C4-2B (cell line): ENCODE data around the gene DCBLD2.
"Not testable (repeated sequence)": the region's sequence is repeated elsewhere in the genome, so short reads cannot be mapped to it uniquely, and the experiment has no call there.

ENCODE experiments used
- H3K27ac ChIP-seq: fragments of 450-650 bp; 2 replicates; pipeline ENCODE4 v1.5.1; 2017
- CTCF ChIP-seq: fragments of 450-650 bp; conservative IDR thresholded peaks from 2 replicates; pipeline ENCODE4 v1.5.1; 2017; ENCODE audit warnings: mild to moderate bottlenecking
- ZFX ChIP-seq: fragments of 450-650 bp; IDR thresholded peaks from 2 replicates; pipeline ENCODE4 v1.6.1; 2017

The DCBLD2 gene

GRCh38 chr3:98890965-98891910, 10.3 kb downstream of the DCBLD2 start:
- TF ChIP-seq CTCF (no peak), ZFX (no peak)
- no peak overlapping the region for H3K27ac ChIP-seq

- H3K27ac ChIP-seq: no peak overlapping the region
- TF ChIP-seq CTCF (no peak), ZFX (no peak)
Observed at GRCh38 chr3:98890181-98890835, 11.2 kb downstream of the DCBLD2 start.

- TF ChIP-seq CTCF: no peak
- TF ChIP-seq ZFX: no peak
- H3K27ac ChIP-seq: no peak overlapping the region
Observed at GRCh38 chr3:98887684-98888083, 13.8 kb downstream of the DCBLD2 start.

GRCh38 chr3:98886525-98886924, 15.0 kb downstream of the DCBLD2 start:
- no peak overlapping the region for H3K27ac ChIP-seq
- TF ChIP-seq CTCF: no peak
- TF ChIP-seq ZFX: no peak

GRCh38 chr3:98885851-98886250, 15.6 kb downstream of the DCBLD2 start:
- H3K27ac ChIP-seq: no peak overlapping the region
- no peak for TF ChIP-seq ZFX
- no peak for TF ChIP-seq CTCF

- no peak overlapping the region for H3K27ac ChIP-seq
- TF ChIP-seq CTCF (no peak), ZFX (no peak)
Observed at GRCh38 chr3:98884675-98885371, 16.7 kb downstream of the DCBLD2 start.

GRCh38 chr3:98882614-98883333, 18.7 kb downstream of the DCBLD2 start:
- not testable (repeated sequence) for H3K27ac ChIP-seq
